Astrocyte of the cerebellum (primary cell): ENCODE measurements around the gene MED7.

Experiments used
- DNase-seq: peaks from one replicate; pipeline ENCODE4 v3.0.0-alpha.2; 2011; ENCODE audit warnings: low read depth
- H3K4me3 ChIP-seq: 2 replicates; pipeline ENCODE4 v1.5.1; 2011; ENCODE audit warnings: mild to moderate bottlenecking, low read depth, low read length, moderate library complexity
- CTCF ChIP-seq: IDR thresholded peaks from 2 replicates; pipeline ENCODE4 v1.5.1; 2012; ENCODE audit warnings: low read length, low read depth, moderate library complexity, mild to moderate bottlenecking; ENCODE audit errors: missing control alignments
- in situ Hi-C: cut with HindIII; loops from 2 replicates; pipeline ENCODE4 v1.10.0; 2017; ENCODE audit warnings: low sequenced_read_pairs

MED7 gene

GRCh38 chr5:157164521-157164920 is 21.9 kb upstream of the MED7 start:
- in situ Hi-C loops: no loop called here
- TF ChIP-seq CTCF: no peak
- no peak for DNase-seq

GRCh38 chr5:157162919-157163510 is 20.4 kb upstream of the MED7 start:
- TF ChIP-seq CTCF: no peak
- DNase-seq: no peak
- no peak overlapping the region for H3K4me3 ChIP-seq
- in situ Hi-C loops: no loop called here

More at GRCh38 chr5:157164521-157164920, 21.9 kb upstream of the MED7 start:
- no peak overlapping the region for H3K4me3 ChIP-seq

GRCh38 chr5:157161996-157162395 is 19.3 kb upstream of the MED7 start:
- DNase-seq: no peak
- TF ChIP-seq CTCF: no peak
- no peak overlapping the region for H3K4me3 ChIP-seq
- in situ Hi-C loops: no loop called here

- DNase-seq: no peak
- H3K4me3 ChIP-seq: no peak overlapping the region
- TF ChIP-seq CTCF: no peak
- in situ Hi-C loops: no loop called here
Measured at GRCh38 chr5:157160001-157160400, 17.3 kb upstream of the MED7 start.

- in situ Hi-C loops: no loop called here
- no peak for TF ChIP-seq CTCF
- H3K4me3 ChIP-seq: no peak overlapping the region
- no peak for DNase-seq
Measured at GRCh38 chr5:157159209-157159751, 16.6 kb upstream of the MED7 start.

GRCh38 chr5:157157293-157157891 is 14.7 kb upstream of the MED7 start:
- no peak overlapping the region for H3K4me3 ChIP-seq
- TF ChIP-seq CTCF: no peak
- in situ Hi-C loops: no loop called here
- no peak for DNase-seq
